ENCODE results near the gene SERPINH1.

Gene SERPINH1

GRCh38 chr11:75547617-75548058, 14.4 kb upstream of the SERPINH1 start:
- H3K36me3 ChIP-seq (ENCODE audit: insufficient read depth, low read length), result no peaks in the 10 kb centered on the region
- H3K9ac ChIP-seq (ENCODE audit: low read length), result no peak overlapping the region
- H3K4me1 ChIP-seq (ENCODE audit: insufficient read depth, low read length), result peaks cover 10% of the 10 kb centered on the region
- H3K27me3 ChIP-seq (ENCODE audit: control insufficient read depth in 1 of 2, insufficient read depth in 2 of 2, low read length in 2 of 2), result no peaks in the 10 kb centered on the region
- no peaks in the 10 kb centered on the region for H3K9me3 ChIP-seq (ENCODE audit: low read length)
- H3K4me3 ChIP-seq (ENCODE audit: low read depth in 1 of 2, low read length in 2 of 2), result peak overlapping the region in 1 of 2 donors; percentile 1
- H3K27ac ChIP-seq (ENCODE audit: low read depth, low read length), result no peak overlapping the region

- H3K4me3 ChIP-seq (ENCODE audit: low read depth in 1 of 2, low read length in 2 of 2), result no peak overlapping the region
- H3K4me1 ChIP-seq (ENCODE audit: insufficient read depth, low read length), result peaks cover 15% of the 10 kb centered on the region
- H3K27me3 ChIP-seq (ENCODE audit: control insufficient read depth in 1 of 2, insufficient read depth in 2 of 2, low read length in 2 of 2), result no peaks in the 10 kb centered on the region
- no peak overlapping the region for H3K27ac ChIP-seq (ENCODE audit: low read depth, low read length)
- no peaks in the 10 kb centered on the region for H3K36me3 ChIP-seq (ENCODE audit: insufficient read depth, low read length)
- H3K9me3 ChIP-seq (ENCODE audit: low read length), result no peaks in the 10 kb centered on the region
- H3K9ac ChIP-seq (ENCODE audit: low read length), result no peak overlapping the region
Observed at GRCh38 chr11:75548595-75549272, 13.3 kb upstream of the SERPINH1 start.

- Histone ChIP-seq H3K36me3 (ENCODE audit: insufficient read depth, low read length) (no peaks in the 10 kb centered on the region), H3K9me3 (ENCODE audit: low read length) (no peaks in the 10 kb centered on the region), H3K4me1 (ENCODE audit: insufficient read depth, low read length) (peaks cover 21% of the 10 kb centered on the region), H3K9ac (ENCODE audit: low read length) (no peak overlapping the region), H3K27ac (ENCODE audit: low read depth, low read length) (no peak overlapping the region), H3K4me3 (ENCODE audit: low read depth in 1 of 2, low read length in 2 of 2) (no peak overlapping the region), H3K27me3 (ENCODE audit: control insufficient read depth in 1 of 2, insufficient read depth in 2 of 2, low read length in 2 of 2) (no peaks in the 10 kb centered on the region)
Observed at GRCh38 chr11:75549370-75549958, 12.6 kb upstream of the SERPINH1 start.

GRCh38 chr11:75553182-75553581, 8.9 kb upstream of the SERPINH1 start:
- no peaks in the 10 kb centered on the region for H3K9me3 ChIP-seq (ENCODE audit: low read length)
- H3K4me1 ChIP-seq (ENCODE audit: insufficient read depth, low read length), result peaks cover 37% of the 10 kb centered on the region
- no peaks in the 10 kb centered on the region for H3K27me3 ChIP-seq (ENCODE audit: control insufficient read depth in 1 of 2, insufficient read depth in 2 of 2, low read length in 2 of 2)
- no peak overlapping the region for H3K4me3 ChIP-seq (ENCODE audit: low read depth in 1 of 2, low read length in 2 of 2)
- H3K36me3 ChIP-seq (ENCODE audit: insufficient read depth, low read length), result no peaks in the 10 kb centered on the region
- H3K9ac ChIP-seq (ENCODE audit: low read length), result no peak overlapping the region
- H3K27ac ChIP-seq (ENCODE audit: low read depth, low read length), result peak overlapping the region; percentile 84

GRCh38 chr11:75553889-75554257, 8.2 kb upstream of the SERPINH1 start:
- Histone ChIP-seq H3K27ac (ENCODE audit: low read depth, low read length) (peak overlapping the region; percentile 84), H3K36me3 (ENCODE audit: insufficient read depth, low read length) (no peaks in the 10 kb centered on the region), H3K4me3 (ENCODE audit: low read depth in 1 of 2, low read length in 2 of 2) (no peak overlapping the region), H3K9me3 (ENCODE audit: low read length) (no peaks in the 10 kb centered on the region), H3K9ac (ENCODE audit: low read length) (peak overlapping the region; percentile 15), H3K4me1 (ENCODE audit: insufficient read depth, low read length) (peaks cover 43% of the 10 kb centered on the region), H3K27me3 (ENCODE audit: control insufficient read depth in 1 of 2, insufficient read depth in 2 of 2, low read length in 2 of 2) (no peaks in the 10 kb centered on the region)

GRCh38 chr11:75554258-75555022, 7.6 kb upstream of the SERPINH1 start:
- peak overlapping the region; percentile 84 for H3K27ac ChIP-seq (ENCODE audit: low read depth, low read length)
- peaks cover 48% of the 10 kb centered on the region for H3K4me1 ChIP-seq (ENCODE audit: insufficient read depth, low read length)
- H3K36me3 ChIP-seq (ENCODE audit: insufficient read depth, low read length), result no peaks in the 10 kb centered on the region
- H3K4me3 ChIP-seq (ENCODE audit: low read depth in 1 of 2, low read length in 2 of 2), result no peak overlapping the region
- peak overlapping the region; percentile 15 for H3K9ac ChIP-seq (ENCODE audit: low read length)
- no peaks in the 10 kb centered on the region for H3K9me3 ChIP-seq (ENCODE audit: low read length)
- no peaks in the 10 kb centered on the region for H3K27me3 ChIP-seq (ENCODE audit: control insufficient read depth in 1 of 2, insufficient read depth in 2 of 2, low read length in 2 of 2)

- Histone ChIP-seq H3K27me3 (ENCODE audit: control insufficient read depth in 1 of 2, insufficient read depth in 2 of 2, low read length in 2 of 2) (no peaks in the 10 kb centered on the region), H3K36me3 (ENCODE audit: insufficient read depth, low read length) (no peaks in the 10 kb centered on the region), H3K9me3 (ENCODE audit: low read length) (no peaks in the 10 kb centered on the region), H3K4me1 (ENCODE audit: insufficient read depth, low read length) (peaks cover 56% of the 10 kb centered on the region), H3K27ac (ENCODE audit: low read depth, low read length) (peak overlapping the region; percentile 62), H3K9ac (ENCODE audit: low read length) (peak overlapping the region; percentile 9), H3K4me3 (ENCODE audit: low read depth in 1 of 2, low read length in 2 of 2) (no peak overlapping the region)
Observed at GRCh38 chr11:75555079-75555811, 6.8 kb upstream of the SERPINH1 start.

- no peaks in the 10 kb centered on the region for H3K27me3 ChIP-seq (ENCODE audit: control insufficient read depth in 1 of 2, insufficient read depth in 2 of 2, low read length in 2 of 2)
- H3K27ac ChIP-seq (ENCODE audit: low read depth, low read length), result peak overlapping the region; percentile 58
- H3K9me3 ChIP-seq (ENCODE audit: low read length), result no peaks in the 10 kb centered on the region
- H3K36me3 ChIP-seq (ENCODE audit: insufficient read depth, low read length), result no peaks in the 10 kb centered on the region
- H3K4me3 ChIP-seq (ENCODE audit: low read depth in 1 of 2, low read length in 2 of 2), result no peak overlapping the region
- H3K9ac ChIP-seq (ENCODE audit: low read length), result no peak overlapping the region
- peaks cover 66% of the 10 kb centered on the region for H3K4me1 ChIP-seq (ENCODE audit: insufficient read depth, low read length)
Observed at GRCh38 chr11:75556275-75556674, 5.8 kb upstream of the SERPINH1 start.

- H3K27ac ChIP-seq (ENCODE audit: low read depth, low read length), result peak overlapping the region; percentile 99
- H3K4me1 ChIP-seq (ENCODE audit: insufficient read depth, low read length), result peaks cover 71% of the 10 kb centered on the region
- peak overlapping the region in 1 of 2 donors; percentile 45 for H3K4me3 ChIP-seq (ENCODE audit: low read depth in 1 of 2, low read length in 2 of 2)
- H3K9ac ChIP-seq (ENCODE audit: low read length), result peak overlapping the region; percentile 44
- H3K27me3 ChIP-seq (ENCODE audit: control insufficient read depth in 1 of 2, insufficient read depth in 2 of 2, low read length in 2 of 2), result no peaks in the 10 kb centered on the region
- H3K36me3 ChIP-seq (ENCODE audit: insufficient read depth, low read length), result no peaks in the 10 kb centered on the region
- no peaks in the 10 kb centered on the region for H3K9me3 ChIP-seq (ENCODE audit: low read length)
Observed at GRCh38 chr11:75557666-75558494, 4.2 kb upstream of the SERPINH1 start.

GRCh38 chr11:75558939-75559843, 2.9 kb upstream of the SERPINH1 start:
- H3K4me3 ChIP-seq (ENCODE audit: low read depth in 1 of 2, low read length in 2 of 2), result peak overlapping the region in 1 of 2 donors; percentile 45
- no peaks in the 10 kb centered on the region for H3K9me3 ChIP-seq (ENCODE audit: low read length)
- H3K4me1 ChIP-seq (ENCODE audit: insufficient read depth, low read length), result peaks cover 72% of the 10 kb centered on the region
- H3K27ac ChIP-seq (ENCODE audit: low read depth, low read length), result peak overlapping the region; percentile 99
- H3K36me3 ChIP-seq (ENCODE audit: insufficient read depth, low read length), result no peaks in the 10 kb centered on the region
- H3K27me3 ChIP-seq (ENCODE audit: control insufficient read depth in 1 of 2, insufficient read depth in 2 of 2, low read length in 2 of 2), result no peaks in the 10 kb centered on the region
- H3K9ac ChIP-seq (ENCODE audit: low read length), result peak overlapping the region; percentile 63

Data from muscle layer of colon (tissue), 2 donors.